GM12874 (cell line): ENCODE data around the gene ALDH7A1.

ENCODE experiments used
- TF ChIP-seq, protein P1 (sequence below): IDR thresholded peaks from 2 replicates; pipeline ENCODE4 v1.5.1; 2011; ENCODE audit warnings: low read depth, mild to moderate bottlenecking, control low read depth, low read length, moderate library complexity; ENCODE audit not compliant: insufficient read depth

ALDH7A1 gene

DNA sequence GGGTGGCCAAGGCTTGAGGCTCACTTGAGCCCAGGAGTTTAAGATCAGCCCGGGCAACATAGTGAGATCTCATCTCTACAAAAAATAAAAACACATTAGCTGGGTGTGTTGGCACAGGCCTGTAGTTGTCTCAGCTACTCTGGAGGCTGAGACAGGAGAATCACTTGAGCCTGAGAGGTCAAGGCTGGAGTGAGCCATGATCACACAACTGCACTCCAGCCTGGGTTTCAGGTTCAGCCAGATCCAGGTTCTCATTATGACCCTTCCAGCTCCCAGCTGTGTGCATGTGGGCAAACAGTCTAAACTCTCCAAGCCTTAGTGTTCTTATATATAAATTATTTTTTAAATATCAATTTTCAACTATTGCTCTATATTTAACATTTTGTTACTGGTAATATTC, 67.9 kb downstream of the ALDH7A1 start:
- TF ChIP-seq, protein P1, sequence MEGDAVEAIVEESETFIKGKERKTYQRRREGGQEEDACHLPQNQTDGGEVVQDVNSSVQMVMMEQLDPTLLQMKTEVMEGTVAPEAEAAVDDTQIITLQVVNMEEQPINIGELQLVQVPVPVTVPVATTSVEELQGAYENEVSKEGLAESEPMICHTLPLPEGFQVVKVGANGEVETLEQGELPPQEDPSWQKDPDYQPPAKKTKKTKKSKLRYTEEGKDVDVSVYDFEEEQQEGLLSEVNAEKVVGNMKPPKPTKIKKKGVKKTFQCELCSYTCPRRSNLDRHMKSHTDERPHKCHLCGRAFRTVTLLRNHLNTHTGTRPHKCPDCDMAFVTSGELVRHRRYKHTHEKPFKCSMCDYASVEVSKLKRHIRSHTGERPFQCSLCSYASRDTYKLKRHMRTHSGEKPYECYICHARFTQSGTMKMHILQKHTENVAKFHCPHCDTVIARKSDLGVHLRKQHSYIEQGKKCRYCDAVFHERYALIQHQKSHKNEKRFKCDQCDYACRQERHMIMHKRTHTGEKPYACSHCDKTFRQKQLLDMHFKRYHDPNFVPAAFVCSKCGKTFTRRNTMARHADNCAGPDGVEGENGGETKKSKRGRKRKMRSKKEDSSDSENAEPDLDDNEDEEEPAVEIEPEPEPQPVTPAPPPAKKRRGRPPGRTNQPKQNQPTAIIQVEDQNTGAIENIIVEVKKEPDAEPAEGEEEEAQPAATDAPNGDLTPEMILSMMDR = no peak

DNA sequence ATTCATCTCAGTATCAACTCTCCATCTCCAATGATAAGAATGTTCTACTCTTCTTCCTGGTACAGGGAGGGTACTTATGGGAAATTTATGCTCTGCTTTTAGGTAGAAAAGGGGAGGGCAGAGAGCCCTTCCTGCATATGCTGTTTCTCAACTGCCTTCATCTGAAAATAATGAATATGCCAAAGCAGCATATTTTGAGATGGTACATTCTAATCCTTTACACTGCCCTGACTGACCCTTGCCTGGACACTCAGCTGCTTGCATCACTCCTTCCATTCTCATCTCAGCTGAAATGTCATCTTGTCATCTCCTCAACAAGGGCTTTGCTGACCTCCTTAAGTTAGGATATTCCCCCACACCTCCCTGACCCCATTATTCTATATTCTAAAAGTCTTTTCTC, 68.5 kb downstream of the ALDH7A1 start:
- TF ChIP-seq, protein P1 = no peak

DNA sequence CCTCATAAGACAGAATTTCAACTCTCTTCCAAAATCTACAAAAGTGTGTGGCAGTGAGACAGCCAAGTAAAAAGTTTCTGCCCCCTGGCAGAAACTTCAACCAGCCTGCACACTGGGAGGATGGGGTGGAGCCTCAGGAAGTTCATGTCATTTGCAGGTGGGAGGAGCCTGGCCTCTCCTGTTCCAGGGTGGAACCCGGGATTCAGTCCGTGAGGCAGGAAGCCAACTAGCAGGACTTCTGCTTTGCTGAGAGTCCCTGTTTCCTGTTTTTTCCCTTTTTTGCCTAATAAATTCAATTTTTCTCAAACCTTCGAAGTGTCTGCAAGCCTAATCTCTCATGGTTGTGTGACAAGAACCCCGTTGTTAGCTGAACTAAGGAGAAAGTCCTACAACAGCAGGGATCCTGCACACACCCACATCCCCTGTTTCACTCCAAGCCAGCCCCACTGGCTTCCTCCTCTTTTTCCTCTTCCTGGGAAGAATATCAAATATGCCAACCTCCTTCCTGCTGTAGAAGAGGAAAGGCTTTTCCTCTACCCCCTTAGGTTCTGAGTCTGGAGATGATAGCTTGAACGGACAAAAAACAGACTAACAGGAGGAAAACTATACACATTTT, 69.3 kb downstream of the ALDH7A1 start:
- TF ChIP-seq, protein P1 = no peak

DNA sequence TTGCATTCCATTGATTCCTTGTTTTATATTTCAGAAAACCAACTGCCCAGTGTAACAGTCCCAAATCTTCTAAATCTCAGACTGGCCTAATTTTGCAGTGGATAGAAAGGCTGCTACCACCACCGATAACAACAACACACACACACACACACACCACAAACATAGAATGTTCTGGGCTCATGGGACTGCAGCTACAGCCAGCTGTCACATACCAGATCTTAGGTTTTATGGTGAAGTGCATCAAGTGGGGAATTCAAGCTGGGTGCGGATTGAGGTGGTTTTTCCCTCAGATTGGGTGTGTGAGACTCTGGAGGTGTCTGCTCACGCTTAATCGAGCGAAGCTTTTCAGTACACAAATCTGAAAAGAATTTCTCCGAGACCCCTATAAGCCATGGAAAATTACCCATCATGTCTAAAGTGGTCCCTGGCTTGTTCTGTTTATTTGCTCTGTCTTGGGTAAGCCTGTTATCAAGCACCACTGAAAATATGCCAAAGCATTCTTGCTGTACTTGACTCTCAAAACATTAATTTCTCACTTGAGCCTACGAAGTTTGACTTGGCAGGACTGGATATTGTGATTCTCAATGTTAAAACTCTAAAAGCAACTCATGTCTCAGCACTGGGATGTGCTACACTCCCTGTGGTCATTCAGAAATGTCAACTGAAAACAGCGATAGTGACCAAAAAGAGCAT, 71.1 kb downstream of the ALDH7A1 start:
- TF ChIP-seq, protein P1 = no peak

DNA sequence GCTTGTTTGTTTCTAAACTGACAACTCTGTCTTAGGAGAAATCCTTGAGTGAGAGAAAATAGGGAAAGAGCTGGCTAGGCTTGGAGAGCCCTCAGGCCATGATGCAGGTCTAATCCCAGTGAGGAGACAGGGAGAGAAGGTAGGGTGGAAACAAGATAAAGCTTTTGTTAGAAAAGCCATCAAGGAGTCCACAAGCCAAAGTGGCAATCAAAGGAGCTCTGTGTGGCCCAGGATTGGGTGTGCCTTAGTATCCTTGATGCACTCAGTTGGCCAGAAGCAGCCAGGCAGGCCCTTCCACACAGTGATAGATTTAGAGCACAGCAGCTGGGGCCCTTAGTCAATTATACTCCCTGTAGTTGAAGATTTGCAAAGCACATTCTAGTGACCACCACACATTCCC, 73.9 kb downstream of the ALDH7A1 start:
- TF ChIP-seq, protein P1 = no peak

DNA sequence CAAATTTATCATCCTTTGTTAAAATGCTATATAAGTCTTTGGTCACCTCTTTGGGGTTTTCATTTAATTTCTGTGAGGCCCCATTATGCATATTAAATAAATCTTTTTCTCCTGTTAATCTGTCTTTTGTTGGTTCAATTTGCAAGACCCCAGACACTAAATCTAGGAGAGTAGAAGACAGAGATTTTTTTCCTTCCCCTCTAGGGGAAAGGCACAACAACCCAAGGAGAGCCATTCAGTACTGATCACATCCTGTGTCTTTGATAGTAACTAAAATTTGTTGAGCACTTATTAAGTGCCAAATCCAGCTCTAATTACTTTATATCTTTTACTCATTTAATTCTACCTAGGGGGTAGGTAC, 74.4 kb downstream of the ALDH7A1 start:
- TF ChIP-seq, protein P1 = no peak

DNA sequence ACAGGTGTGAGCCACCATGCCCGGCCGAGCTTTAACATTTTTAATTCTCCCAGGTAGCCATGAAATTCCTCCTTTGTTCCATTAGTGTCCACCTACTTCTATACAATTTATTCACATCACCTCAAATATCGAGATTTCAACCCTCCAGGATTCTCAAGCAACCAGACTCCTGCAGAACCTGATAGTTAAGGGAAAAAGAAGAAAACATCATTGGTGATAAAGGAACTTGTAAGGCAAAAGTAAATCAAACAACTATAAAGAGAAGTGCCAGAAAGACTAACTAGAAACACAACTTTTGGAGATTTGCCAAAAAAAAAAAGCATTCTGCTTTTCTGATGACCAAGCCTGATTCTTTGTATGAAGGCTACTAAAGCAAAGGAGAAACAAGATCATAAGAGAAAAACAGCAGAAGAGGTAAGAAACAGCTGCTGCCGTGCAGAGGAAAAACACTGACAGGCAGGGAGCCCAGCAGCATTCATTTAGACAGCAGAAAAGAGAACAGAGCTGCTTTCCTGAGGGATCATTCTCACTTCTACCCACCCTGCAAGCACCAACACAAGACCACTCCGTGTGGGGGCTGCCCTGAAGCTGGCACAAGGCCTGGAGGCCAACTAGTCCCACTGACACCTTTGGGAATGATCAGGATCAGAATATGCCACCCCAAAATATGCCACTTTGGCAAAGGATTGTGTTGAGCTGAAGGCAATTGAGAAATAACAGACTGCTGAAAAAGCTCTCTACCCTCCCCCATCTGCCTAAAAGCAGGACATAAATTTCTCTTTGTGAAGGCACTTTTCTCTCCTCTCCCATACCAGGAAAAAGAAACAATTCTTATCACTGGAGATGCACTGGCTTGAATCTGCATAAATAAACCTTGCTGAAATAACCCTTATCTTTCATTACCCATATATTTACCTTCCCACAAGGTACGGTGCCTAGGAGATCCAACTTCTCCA, 75.1 kb downstream of the ALDH7A1 start:
- TF ChIP-seq, protein P1 = no peak
